Glutamatergic neuron (in vitro differentiated cells): ENCODE measurements around the gene ARIH1. TPM values are rescaled to one million over a fixed set of nuclear protein-coding genes. Genes with fewer than 3 reads are reported as not detected.

Experiments used
- DNase-seq: peaks from one replicate; pipeline ENCODE4 v3.0.0; 2022
- H3K27ac Mint-ChIP-seq: one replicate; pipeline ENCODE4 v1.8.0; 2020; ENCODE audit warnings: mild to moderate bottlenecking, mixed read lengths, inconsistent platforms; ENCODE audit not compliant: unreplicated experiment
- H3K27me3 Mint-ChIP-seq: one replicate; pipeline ENCODE4 v1.8.0; 2020; ENCODE audit warnings: mild to moderate bottlenecking, moderate library complexity, mixed read lengths, inconsistent platforms; ENCODE audit not compliant: unreplicated experiment
- H3K36me3 Mint-ChIP-seq: one replicate; pipeline ENCODE4 v1.8.0; 2020; ENCODE audit warnings: mild to moderate bottlenecking, mixed read lengths, inconsistent platforms; ENCODE audit not compliant: unreplicated experiment
- H3K4me1 Mint-ChIP-seq: one replicate; pipeline ENCODE4 v1.8.0; 2020; ENCODE audit warnings: mild to moderate bottlenecking, low read depth, mixed read lengths, inconsistent platforms; ENCODE audit not compliant: unreplicated experiment
- H3K4me3 Mint-ChIP-seq: one replicate; pipeline ENCODE4 v1.8.0; 2020; ENCODE audit warnings: mild to moderate bottlenecking, mixed read lengths, inconsistent platforms; ENCODE audit not compliant: unreplicated experiment
- H3K9me3 Mint-ChIP-seq: one replicate; pipeline ENCODE4 v1.8.0; 2020; ENCODE audit warnings: mild to moderate bottlenecking, moderate library complexity, mixed read lengths, inconsistent platforms; ENCODE audit not compliant: unreplicated experiment
- total RNA-seq: library from RNA; stranded (reverse); fragmentation: NEBNext Ultra II Directional; extraction: Animal tissue kit (Norgen Biotek cat#: 25700); gene quantifications from one replicate; pipeline ENCODE4 v1.2.1, GENCODE V29; 2021; ENCODE audit not compliant: unreplicated experiment
- TF ChIP-seq, protein P1 (sequence below): fragments of 200-600 bp; sonication (generic); IDR thresholded peaks from one replicate; pipeline ENCODE4 v1.5.0; 2021; ENCODE audit not compliant: partially characterized antibody, unreplicated experiment

ARIH1 gene
- total RNA-seq, 1 donor from 2014 or later = 291 TPM

DNA sequence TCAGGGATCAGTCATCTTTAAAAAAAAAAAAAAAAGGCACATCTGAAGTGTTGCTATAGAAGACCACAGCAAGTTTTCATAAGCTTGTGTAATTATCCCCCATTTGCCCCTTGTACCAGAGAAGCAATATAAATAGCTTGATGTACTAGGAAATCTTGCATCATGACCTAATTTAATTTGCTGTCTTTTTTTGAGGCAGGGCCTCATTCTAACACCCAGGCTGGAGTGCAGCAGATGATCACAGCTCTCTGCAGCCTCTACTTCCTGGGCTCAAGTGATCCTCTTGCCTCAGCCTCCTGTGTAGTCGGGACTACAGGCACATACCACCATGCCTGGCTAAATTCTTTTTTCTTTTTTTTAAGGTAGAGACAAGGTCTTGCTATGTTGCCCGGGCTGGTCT is 88.7 kb downstream of the ARIH1 start:
- no peak overlapping the region for H3K4me3 Mint-ChIP-seq
- H3K27ac Mint-ChIP-seq = no peak overlapping the region
- TF ChIP-seq, protein P1, sequence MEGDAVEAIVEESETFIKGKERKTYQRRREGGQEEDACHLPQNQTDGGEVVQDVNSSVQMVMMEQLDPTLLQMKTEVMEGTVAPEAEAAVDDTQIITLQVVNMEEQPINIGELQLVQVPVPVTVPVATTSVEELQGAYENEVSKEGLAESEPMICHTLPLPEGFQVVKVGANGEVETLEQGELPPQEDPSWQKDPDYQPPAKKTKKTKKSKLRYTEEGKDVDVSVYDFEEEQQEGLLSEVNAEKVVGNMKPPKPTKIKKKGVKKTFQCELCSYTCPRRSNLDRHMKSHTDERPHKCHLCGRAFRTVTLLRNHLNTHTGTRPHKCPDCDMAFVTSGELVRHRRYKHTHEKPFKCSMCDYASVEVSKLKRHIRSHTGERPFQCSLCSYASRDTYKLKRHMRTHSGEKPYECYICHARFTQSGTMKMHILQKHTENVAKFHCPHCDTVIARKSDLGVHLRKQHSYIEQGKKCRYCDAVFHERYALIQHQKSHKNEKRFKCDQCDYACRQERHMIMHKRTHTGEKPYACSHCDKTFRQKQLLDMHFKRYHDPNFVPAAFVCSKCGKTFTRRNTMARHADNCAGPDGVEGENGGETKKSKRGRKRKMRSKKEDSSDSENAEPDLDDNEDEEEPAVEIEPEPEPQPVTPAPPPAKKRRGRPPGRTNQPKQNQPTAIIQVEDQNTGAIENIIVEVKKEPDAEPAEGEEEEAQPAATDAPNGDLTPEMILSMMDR = no peak
- H3K9me3 Mint-ChIP-seq = no peaks in the 10 kb centered on the region
- no peaks in the 10 kb centered on the region for H3K36me3 Mint-ChIP-seq
- no peaks in the 10 kb centered on the region for H3K4me1 Mint-ChIP-seq
- H3K27me3 Mint-ChIP-seq = no peaks in the 10 kb centered on the region
- no peak for DNase-seq

DNA sequence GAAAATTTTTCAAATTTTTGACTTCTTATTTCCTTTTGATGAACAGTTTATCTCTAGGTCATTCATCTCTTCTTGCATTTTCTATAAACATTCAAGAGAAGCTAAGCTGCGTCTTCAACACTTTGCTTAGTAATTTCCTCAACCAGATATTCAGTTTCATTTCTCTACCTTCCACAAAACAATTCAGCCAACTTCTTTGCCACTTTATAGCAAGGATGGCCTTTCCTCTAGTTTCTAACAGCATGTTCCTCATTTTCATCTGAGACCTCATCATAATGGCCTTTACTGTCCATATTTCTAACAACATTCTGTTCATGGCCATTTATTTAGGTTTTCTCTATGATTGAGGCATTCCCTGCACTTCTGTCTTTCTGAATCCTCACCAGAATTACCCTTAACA is 90.0 kb downstream of the ARIH1 start:
- Mint-ChIP-seq H3K9me3 (no peaks in the 10 kb centered on the region), H3K4me1 (no peaks in the 10 kb centered on the region), H3K27ac (no peak overlapping the region), H3K36me3 (no peaks in the 10 kb centered on the region), H3K4me3 (no peak overlapping the region), H3K27me3 (no peaks in the 10 kb centered on the region)
- DNase-seq = no peak
- TF ChIP-seq, protein P1 = no peak

GRCh38 chr15:72566973-72567372 is 92.8 kb downstream of the ARIH1 start:
- TF ChIP-seq, protein P1 = no peak
- no peaks in the 10 kb centered on the region for H3K4me1 Mint-ChIP-seq
- H3K4me3 Mint-ChIP-seq = no peak overlapping the region
- H3K27ac Mint-ChIP-seq = no peak overlapping the region
- H3K36me3 Mint-ChIP-seq = no peaks in the 10 kb centered on the region
- H3K9me3 Mint-ChIP-seq = no peaks in the 10 kb centered on the region
- no peaks in the 10 kb centered on the region for H3K27me3 Mint-ChIP-seq
- no peak for DNase-seq

- H3K36me3 Mint-ChIP-seq = no peaks in the 10 kb centered on the region
- H3K27me3 Mint-ChIP-seq = no peaks in the 10 kb centered on the region
- no peak overlapping the region for H3K4me3 Mint-ChIP-seq
These were observed 95.9 kb downstream of the ARIH1 start for GRCh38 chr15:72570059-72570458.

DNA sequence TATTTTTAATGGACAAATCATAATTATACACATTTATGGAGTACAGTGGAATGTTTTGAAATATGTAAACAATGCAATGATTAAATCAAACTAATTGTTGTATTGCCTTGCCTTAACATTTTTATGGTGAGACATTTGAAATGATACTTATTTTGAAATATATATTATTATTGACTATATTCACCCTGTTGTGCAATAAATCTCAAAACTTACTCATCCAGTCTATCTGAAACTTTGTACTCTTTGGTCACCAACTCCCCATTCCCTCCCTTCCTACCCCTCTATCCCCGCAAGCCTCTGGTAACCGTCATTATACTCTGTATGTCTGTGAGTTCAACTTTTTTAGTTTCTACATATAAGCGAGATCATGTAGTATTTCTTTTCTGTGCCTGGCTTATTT is 105.7 kb downstream of the ARIH1 start:
- Mint-ChIP-seq H3K27ac (no peak overlapping the region), H3K36me3 (peaks cover 5% of the 10 kb centered on the region), H3K4me1 (no peaks in the 10 kb centered on the region), H3K27me3 (peaks cover 5% of the 10 kb centered on the region), H3K4me3 (no peak overlapping the region), H3K9me3 (peaks cover 3% of the 10 kb centered on the region)
- DNase-seq = no peak
- TF ChIP-seq, protein P1 = no peak

More at GRCh38 chr15:72570059-72570458, 95.9 kb downstream of the ARIH1 start:
- TF ChIP-seq, protein P1 = no peak
- no peaks in the 10 kb centered on the region for H3K4me1 Mint-ChIP-seq
- no peak for DNase-seq
- H3K9me3 Mint-ChIP-seq = no peaks in the 10 kb centered on the region
- no peak overlapping the region for H3K27ac Mint-ChIP-seq
